NK-92 (cell line): ENCODE measurements around the gene TPPP3.

Experiments used
- DNase-seq: peaks from one replicate; lab custom pipeline; 2025; ENCODE audit not compliant: unreplicated experiment; lab: John Stamatoyannopoulos, UW

The TPPP3 gene

GRCh38 chr16:67393111-67393787 lies at the start of gene TPPP3:
Gene TPPP3 (minus strand): TSS chr16:67393498. CDS start chr16:67391111, 2,387 bp downstream.
- DNase-seq: no peak

- no peak for DNase-seq
These were observed 49.4 kb upstream of the TPPP3 start for GRCh38 chr16:67442581-67443255.

GRCh38 chr16:67441907-67442306 lies 48.6 kb upstream of the TPPP3 start:
- no peak for DNase-seq

- no peak for DNase-seq
These were observed 48.0 kb upstream of the TPPP3 start for GRCh38 chr16:67441271-67441753.

- DNase-seq: no peak
These were observed 45.6 kb upstream of the TPPP3 start for GRCh38 chr16:67438824-67439393.

- DNase-seq: no peak
These were observed 44.9 kb upstream of the TPPP3 start for GRCh38 chr16:67438098-67438791.

GRCh38 chr16:67437513-67437912 lies 44.2 kb upstream of the TPPP3 start:
- no peak for DNase-seq

GRCh38 chr16:67436640-67437193 lies 43.4 kb upstream of the TPPP3 start:
- no peak for DNase-seq

GRCh38 chr16:67435758-67436164 lies 42.5 kb upstream of the TPPP3 start:
- DNase-seq: no peak

GRCh38 chr16:67433131-67433719 lies 39.9 kb upstream of the TPPP3 start:
- no peak for DNase-seq

GRCh38 chr16:67432506-67432890 lies 39.2 kb upstream of the TPPP3 start:
- no peak for DNase-seq

- DNase-seq: no peak
These were observed 38.6 kb upstream of the TPPP3 start for GRCh38 chr16:67431775-67432505.

- DNase-seq: no peak
These were observed 37.9 kb upstream of the TPPP3 start, which contains the start of gene HSD11B2 for GRCh38 chr16:67430977-67431774. Gene HSD11B2 (plus strand): TSS chr16:67431121. CDS start chr16:67431249, 128 bp downstream.

- DNase-seq: no peak
These were observed 37.2 kb upstream of the TPPP3 start for GRCh38 chr16:67430504-67430976.

- no peak for DNase-seq
These were observed 36.7 kb upstream of the TPPP3 start for GRCh38 chr16:67429799-67430503.

GRCh38 chr16:67429053-67429798 lies 35.9 kb upstream of the TPPP3 start:
- no peak for DNase-seq

GRCh38 chr16:67428146-67428731 lies 34.9 kb upstream of the TPPP3 start:
- DNase-seq: no peak
